ENCODE measurements around the gene BRD9.

DNA sequence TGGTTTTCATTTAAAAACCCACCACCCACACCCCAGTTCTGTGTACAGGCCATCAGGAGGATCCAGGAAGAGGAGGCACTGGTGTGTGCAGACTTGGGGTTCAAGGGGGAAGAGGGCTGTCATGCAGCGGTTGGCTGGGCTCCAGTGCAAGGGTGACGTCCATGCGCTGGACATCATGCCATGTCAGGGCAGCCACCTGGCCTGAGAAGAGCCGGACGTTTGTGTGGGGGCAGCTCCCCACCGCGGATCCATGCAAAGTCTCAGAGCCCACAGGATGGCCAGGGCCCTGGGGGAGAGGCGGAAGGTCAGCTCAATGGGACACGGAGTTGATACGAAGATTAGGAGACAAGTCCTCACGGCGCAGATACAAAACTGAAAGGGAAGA, 11.1 kb downstream of the BRD9 start:
- TF ChIP-seq, protein P1, sequence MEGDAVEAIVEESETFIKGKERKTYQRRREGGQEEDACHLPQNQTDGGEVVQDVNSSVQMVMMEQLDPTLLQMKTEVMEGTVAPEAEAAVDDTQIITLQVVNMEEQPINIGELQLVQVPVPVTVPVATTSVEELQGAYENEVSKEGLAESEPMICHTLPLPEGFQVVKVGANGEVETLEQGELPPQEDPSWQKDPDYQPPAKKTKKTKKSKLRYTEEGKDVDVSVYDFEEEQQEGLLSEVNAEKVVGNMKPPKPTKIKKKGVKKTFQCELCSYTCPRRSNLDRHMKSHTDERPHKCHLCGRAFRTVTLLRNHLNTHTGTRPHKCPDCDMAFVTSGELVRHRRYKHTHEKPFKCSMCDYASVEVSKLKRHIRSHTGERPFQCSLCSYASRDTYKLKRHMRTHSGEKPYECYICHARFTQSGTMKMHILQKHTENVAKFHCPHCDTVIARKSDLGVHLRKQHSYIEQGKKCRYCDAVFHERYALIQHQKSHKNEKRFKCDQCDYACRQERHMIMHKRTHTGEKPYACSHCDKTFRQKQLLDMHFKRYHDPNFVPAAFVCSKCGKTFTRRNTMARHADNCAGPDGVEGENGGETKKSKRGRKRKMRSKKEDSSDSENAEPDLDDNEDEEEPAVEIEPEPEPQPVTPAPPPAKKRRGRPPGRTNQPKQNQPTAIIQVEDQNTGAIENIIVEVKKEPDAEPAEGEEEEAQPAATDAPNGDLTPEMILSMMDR (IDR thresholded peaks at IDR 0.05; ENCODE audit: low read depth, low read length) = no peak
- TF ChIP-seq EZH2phosphoT487 (IDR thresholded peaks at IDR 0.05; ENCODE audit: low read depth) = no peak
